NCI-H2171 (cell line): ENCODE results near the gene NELFB.
A peak's percentile ranks its signal among the peaks of the same experiment; 100 is the strongest.

ENCODE experiments used
- DNase-seq: peaks from one replicate; lab custom pipeline; 2025; lab: John Stamatoyannopoulos, UW

The NELFB gene

GRCh38 chr9:137314561-137315560, 59.7 kb downstream of the NELFB start:
- no peak for DNase-seq

DNA sequence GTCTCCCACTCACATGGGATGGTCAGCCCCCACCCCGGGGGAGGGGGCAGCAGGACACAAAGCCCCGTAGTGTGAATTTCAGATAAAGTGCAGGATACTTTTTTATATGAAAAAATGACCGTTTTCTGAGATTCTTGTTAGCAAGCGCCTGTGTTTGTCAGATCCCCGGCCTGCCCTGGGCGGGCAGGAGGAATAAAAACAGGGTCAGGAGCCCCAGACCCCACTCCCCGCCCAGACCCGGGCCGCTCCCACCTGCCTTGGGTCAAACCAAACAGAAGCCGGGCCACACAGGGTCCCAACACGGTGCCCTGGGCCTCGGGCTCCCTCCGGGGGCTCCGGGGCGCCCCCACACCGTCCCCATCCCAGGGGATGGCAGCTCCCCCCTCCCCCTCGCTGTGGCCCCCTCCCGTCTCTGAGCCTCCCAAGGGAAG, 60.5 kb downstream of the NELFB start:
- no peak for DNase-seq

DNA sequence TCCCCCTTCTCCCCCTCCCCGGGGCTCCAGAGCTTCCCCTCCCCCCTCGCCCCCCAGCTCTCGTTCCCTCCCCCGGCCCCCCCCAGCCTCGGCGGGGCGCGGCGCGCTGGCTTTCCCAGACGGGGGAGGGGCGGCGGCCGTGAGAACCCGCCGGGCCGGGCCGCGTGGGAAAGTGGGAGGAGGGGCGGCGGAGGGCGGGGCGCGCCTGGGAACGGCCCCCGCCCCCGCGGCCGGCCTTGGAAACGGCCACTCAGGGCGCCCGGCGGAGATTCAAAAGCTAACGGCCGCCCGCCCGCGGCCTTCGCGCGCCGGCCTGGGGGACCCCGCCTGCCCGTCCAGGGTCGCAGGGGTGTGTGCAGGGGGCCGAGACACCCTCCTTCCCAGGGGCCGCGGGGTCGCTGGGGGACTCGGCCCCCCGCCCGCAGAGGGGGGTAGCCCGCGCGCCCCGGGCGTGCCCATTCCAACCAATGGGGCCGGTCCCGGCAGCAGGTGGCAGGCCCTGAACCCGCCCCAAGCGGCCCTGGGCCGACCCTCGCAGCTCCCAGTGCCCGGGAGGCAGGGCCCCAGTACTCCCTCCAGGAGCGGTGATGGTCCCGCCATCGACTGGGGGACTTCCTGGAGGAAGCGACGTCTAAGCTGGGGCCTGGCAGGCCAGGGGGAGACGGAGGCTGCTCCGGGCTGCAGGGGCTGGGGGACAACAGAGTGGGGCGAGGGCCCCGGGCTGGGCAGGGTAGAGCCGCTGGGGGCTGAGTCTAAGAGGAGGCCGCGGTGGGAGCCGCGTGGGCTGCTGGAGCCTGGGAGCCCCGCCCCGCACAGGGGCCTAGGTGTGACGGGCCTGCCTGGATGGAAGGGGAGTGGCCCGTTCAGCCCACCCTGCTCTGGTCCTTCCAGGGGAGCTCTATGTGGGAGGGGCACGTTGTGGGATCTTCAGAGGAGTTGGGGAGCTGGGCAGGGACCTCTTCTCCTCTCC, 61.2 kb downstream of the NELFB start:
- peak; percentile 77 for DNase-seq

GRCh38 chr9:137317021-137317717, 62.0 kb downstream of the NELFB start:
- no peak for DNase-seq

- DNase-seq = no peak
Measured at GRCh38 chr9:137317718-137318511, 62.8 kb downstream of the NELFB start.

- DNase-seq = no peak
Measured at GRCh38 chr9:137318602-137319001, 63.5 kb downstream of the NELFB start.

DNA sequence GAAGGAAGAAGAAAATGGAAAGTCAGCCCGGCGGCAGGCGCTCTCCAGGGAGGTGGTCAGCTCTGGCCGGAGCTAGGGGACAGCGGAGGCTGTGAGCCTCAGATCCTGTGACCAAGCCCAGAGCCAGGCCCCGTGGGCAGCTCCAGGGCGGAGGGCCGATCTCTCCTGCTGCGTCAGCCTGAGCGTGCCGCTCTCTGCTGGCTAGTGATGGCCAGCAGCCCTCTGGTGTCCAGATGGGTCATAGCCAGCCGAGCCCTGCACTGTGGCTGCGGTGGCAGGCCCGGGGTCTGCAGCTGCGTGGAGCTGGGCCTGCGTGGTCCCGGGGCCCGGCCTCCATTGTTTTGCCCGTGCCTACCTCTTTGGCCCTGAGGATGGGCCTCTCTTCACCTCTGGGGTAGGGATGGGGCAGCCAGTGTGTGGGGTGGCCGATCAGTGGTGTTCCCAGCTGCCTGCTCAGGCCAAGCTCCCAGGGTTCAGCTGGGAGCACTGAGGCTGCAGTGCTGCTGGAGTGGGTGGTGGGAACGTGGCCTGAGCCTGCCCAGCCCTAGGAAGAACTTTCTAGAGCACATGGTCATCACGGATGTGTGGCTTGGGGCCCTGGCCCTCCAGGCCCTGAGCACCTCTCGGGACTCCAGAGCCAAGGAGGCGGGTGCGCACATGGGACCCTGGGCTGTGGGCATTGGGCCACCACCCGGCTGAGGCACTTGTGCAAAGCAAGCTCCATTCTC, 64.0 kb downstream of the NELFB start:
- no peak for DNase-seq

GRCh38 chr9:137319739-137320551, 64.8 kb downstream of the NELFB start:
- DNase-seq = no peak

- no peak for DNase-seq
Measured at GRCh38 chr9:137320555-137321384, 65.6 kb downstream of the NELFB start.

DNA sequence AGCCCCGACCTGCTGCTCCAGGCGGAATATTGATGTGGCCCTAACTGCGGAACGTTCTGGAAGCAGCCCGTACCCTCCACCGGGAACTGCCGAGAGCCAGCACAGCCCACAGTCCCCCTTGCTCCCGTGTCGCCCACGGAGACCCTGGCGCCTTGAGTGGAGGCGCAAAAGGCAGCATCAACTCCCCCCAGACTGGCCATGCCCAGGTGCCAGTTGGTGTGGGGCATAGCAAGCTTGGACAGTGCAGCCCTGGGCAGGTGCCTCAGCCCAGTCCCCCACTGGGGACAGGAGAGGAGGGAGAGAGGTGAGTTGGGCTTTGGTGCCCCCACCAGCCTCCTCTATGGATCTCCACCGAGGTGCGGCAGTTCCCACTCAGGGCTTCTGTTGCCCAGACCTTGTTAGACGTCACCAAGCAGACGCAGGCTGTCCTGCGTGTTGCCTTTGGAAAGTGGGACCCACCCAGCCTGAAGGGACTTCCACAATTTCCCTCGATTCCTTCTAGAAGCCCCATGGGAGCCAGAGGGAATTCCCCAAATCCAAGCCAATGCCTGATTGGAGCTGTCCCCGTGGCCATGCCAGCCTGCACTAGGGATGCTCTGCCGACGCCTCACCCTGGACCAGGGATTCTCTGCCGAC, 66.7 kb downstream of the NELFB start:
- no peak for DNase-seq
